Parathyroid adenoma (tissue), 2 donors: Measurements from ENCODE around the gene TK1.

ENCODE experiments used
- H2AFZ ChIP-seq: fragments of 300-600 bp; sonication (generic); one replicate; pipeline ENCODE4 v1.7.0; 2017; ENCODE audit warnings: antibody characterized with exemption, mild to moderate bottlenecking
- H3K27ac ChIP-seq: fragments of 300-600 bp; sonication (generic); one replicate; pipeline ENCODE4 v1.7.0; 2017
- H3K27me3 ChIP-seq: fragments of 300-600 bp; sonication (generic); one replicate; pipeline ENCODE4 v1.7.0; 2017; ENCODE audit warnings: low read length; ENCODE audit not compliant: control insufficient read depth, insufficient read depth
- H3K36me3 ChIP-seq: fragments of 300-600 bp; sonication (generic); one replicate; pipeline ENCODE4 v1.7.0; 2017; ENCODE audit warnings: low read length; ENCODE audit not compliant: control insufficient read depth, insufficient read depth
- H3K4me1 ChIP-seq: fragments of 300-600 bp; sonication (generic); one replicate; pipeline ENCODE4 v1.7.0; 2017; ENCODE audit warnings: control low read depth
- H3K4me2 ChIP-seq: fragments of 300-600 bp; sonication (generic); one replicate; pipeline ENCODE4 v1.7.0; 2017; ENCODE audit warnings: low read length
- H3K4me3 ChIP-seq: fragments of 300-600 bp; sonication (generic); one replicate; pipeline ENCODE4 v1.7.0; 2017; ENCODE audit warnings: low read depth, low read length
- H3K79me2 ChIP-seq: fragments of 300-600 bp; sonication (generic); one replicate; pipeline ENCODE4 v1.7.0; 2017; ENCODE audit warnings: control low read depth
- H3K9ac ChIP-seq: fragments of 300-600 bp; sonication (generic); one replicate; pipeline ENCODE4 v1.7.0; 2017; ENCODE audit warnings: mild to moderate bottlenecking
- H3K9me3 ChIP-seq: fragments of 300-600 bp; sonication (generic); one replicate; pipeline ENCODE4 v1.7.0; 2017; ENCODE audit warnings: low read length; ENCODE audit not compliant: control insufficient read depth
- TF ChIP-seq, protein P1 (sequence below): fragments of 300-600 bp; sonication (generic); IDR thresholded peaks from one replicate; pipeline ENCODE4 v1.7.0; 2017; ENCODE audit warnings: antibody characterized with exemption, mild to moderate bottlenecking
- donor health status: primary hyperparathyroidism.

Gene TK1

DNA sequence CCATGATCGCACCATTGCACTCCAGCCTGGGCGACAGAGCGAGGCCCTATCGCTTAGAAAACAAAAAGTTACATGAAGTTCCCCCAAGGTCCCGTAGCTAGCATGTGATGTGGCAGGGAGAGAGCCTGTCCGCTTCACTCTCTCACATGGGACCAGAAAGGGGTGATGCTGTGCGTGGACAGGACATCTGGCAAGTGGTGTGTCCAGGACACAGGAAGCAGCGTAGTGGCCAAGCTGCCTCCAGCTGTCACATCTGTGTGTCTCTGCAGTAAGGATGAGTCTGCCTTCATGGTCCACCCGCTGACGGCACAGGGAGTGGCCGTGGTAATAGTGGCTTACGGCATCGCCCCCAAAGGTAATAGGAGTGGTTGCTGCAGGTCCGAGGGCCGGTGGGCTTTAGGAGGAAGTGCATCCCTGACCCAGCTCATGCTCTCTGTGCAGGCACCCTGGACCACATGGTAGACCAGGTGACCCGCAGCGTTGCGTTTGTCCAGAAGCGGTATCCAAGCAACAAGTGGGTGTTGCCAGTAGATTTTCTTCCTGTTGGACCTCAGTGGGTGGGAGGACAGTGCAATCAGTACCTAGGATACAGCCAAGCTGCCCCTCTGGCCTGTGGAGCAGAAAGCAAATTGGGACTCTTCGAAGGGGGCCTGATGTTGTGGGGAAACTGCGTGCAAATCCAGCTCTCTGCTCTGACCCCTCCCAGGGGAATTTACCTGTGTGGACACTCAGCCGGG is 17.7 kb upstream of the TK1 start:
- no peaks in the 10 kb centered on the region for H3K79me2 ChIP-seq
- TF ChIP-seq, protein P1, sequence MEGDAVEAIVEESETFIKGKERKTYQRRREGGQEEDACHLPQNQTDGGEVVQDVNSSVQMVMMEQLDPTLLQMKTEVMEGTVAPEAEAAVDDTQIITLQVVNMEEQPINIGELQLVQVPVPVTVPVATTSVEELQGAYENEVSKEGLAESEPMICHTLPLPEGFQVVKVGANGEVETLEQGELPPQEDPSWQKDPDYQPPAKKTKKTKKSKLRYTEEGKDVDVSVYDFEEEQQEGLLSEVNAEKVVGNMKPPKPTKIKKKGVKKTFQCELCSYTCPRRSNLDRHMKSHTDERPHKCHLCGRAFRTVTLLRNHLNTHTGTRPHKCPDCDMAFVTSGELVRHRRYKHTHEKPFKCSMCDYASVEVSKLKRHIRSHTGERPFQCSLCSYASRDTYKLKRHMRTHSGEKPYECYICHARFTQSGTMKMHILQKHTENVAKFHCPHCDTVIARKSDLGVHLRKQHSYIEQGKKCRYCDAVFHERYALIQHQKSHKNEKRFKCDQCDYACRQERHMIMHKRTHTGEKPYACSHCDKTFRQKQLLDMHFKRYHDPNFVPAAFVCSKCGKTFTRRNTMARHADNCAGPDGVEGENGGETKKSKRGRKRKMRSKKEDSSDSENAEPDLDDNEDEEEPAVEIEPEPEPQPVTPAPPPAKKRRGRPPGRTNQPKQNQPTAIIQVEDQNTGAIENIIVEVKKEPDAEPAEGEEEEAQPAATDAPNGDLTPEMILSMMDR = no peak
- no peak overlapping the region for H3K27ac ChIP-seq
- no peak overlapping the region for H3K9ac ChIP-seq
- H3K36me3 ChIP-seq = no peaks in the 10 kb centered on the region
- no peak overlapping the region for H2AFZ ChIP-seq
- H3K4me1 ChIP-seq = peaks cover 6% of the 10 kb centered on the region
- no peak overlapping the region for H3K4me3 ChIP-seq
- no peaks in the 10 kb centered on the region for H3K9me3 ChIP-seq
- H3K4me2 ChIP-seq = no peak overlapping the region
- no peaks in the 10 kb centered on the region for H3K27me3 ChIP-seq

DNA sequence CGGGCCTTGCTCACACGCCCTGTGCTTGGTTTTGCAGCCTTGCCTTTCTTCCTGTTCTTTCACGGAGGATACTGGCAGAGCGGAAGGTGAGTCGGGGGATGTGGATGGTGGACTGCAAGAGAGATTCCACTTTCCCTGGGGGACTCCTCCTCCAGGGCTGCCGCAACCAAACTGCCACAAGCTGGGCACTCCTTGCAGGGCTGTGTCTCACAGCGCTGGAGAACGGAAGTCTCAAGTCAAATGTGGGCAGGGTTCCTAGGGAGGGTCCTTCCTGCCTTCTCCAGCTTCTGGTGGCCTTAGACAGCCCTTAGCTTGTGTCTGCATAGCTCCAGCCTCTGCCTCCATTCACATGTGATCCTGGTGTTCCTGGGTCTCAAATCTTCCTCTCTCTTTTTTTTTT is 15.8 kb upstream of the TK1 start:
- Histone ChIP-seq H3K4me2 (no peak overlapping the region), H3K4me3 (no peak overlapping the region), H3K27ac (no peak overlapping the region), H3K9me3 (no peaks in the 10 kb centered on the region), H2AFZ (no peak overlapping the region), H3K27me3 (no peaks in the 10 kb centered on the region), H3K79me2 (no peaks in the 10 kb centered on the region), H3K9ac (no peak overlapping the region), H3K36me3 (no peaks in the 10 kb centered on the region), H3K4me1 (peaks cover 8% of the 10 kb centered on the region)
- TF ChIP-seq, protein P1 = no peak

DNA sequence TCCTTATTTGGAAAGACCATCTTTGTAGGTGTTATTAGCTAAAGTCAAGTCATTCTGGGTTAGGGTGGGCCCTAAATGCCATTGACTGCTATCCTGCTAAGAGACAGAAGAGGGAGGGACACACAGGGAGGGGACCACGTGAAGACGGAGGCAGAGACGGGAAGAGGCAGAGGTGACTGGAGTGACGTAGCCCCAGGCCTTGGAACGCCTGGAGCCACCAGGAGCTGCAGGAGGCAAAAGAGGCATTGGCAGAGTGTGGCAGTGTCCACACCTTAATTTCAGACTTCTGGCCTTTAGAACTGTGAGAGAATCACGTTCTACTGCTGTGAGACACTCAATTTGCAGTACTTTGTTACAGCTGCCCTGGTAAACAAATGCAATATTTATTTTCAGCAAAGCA is 13.6 kb upstream of the TK1 start:
- Histone ChIP-seq H3K27ac (no peak overlapping the region), H3K9me3 (no peaks in the 10 kb centered on the region), H3K9ac (no peak overlapping the region), H3K4me1 (peaks cover 8% of the 10 kb centered on the region), H2AFZ (no peak overlapping the region), H3K79me2 (no peaks in the 10 kb centered on the region), H3K36me3 (no peaks in the 10 kb centered on the region), H3K4me2 (no peak overlapping the region), H3K27me3 (no peaks in the 10 kb centered on the region), H3K4me3 (no peak overlapping the region)
- TF ChIP-seq, protein P1 = no peak

DNA sequence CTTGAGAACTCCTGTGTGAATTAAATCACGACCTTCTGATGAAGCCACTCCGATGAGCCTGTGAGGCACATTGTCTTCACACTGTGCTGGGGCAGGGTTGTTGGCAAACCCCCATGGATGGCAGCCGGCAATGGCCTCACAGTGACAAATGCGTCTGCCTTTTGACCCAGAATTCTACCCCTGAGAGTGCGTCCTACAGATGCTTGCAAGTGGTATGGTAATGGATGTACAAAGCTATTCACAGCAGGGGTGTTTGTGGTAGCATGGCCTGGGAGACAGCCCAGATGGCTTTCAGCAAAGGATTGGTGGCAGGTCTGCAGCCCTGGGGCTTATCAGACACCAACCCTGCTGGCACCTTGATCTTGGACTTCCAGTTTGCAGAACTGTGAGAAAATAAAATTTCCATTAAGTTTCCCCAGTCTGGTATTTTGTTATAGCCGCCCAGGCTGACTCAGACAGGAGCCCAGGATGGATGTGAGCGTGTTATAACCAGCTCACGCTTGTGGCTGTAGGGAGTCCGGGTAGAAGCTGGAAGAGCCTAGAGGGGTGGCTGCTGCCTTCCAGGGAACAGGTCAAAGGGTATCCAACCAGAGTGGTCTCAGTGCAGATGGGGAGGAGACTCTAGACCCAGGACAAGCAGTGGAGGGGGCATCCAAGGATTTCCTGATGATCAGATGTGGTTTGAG is 10.4 kb upstream of the TK1 start:
- no peaks in the 10 kb centered on the region for H3K79me2 ChIP-seq
- H3K4me2 ChIP-seq = no peak overlapping the region
- no peaks in the 10 kb centered on the region for H3K27me3 ChIP-seq
- H3K9me3 ChIP-seq = no peaks in the 10 kb centered on the region
- H2AFZ ChIP-seq = no peak overlapping the region
- H3K27ac ChIP-seq = no peak overlapping the region
- TF ChIP-seq, protein P1 = no peak
- H3K9ac ChIP-seq = no peak overlapping the region
- H3K4me1 ChIP-seq = peaks cover 8% of the 10 kb centered on the region
- H3K36me3 ChIP-seq = no peaks in the 10 kb centered on the region
- no peak overlapping the region for H3K4me3 ChIP-seq
